Peyer's patch (tissue), 4 donors: ENCODE data around the gene MED9. TPM values are rescaled to one million over a fixed set of nuclear protein-coding genes. Genes with fewer than 3 reads are reported as not detected.
"Not testable (repeated sequence)": the region's sequence is repeated elsewhere in the genome, so short reads cannot be mapped to it uniquely, and the experiment has no call there.

Source experiments
- DNase-seq, 3 donors: peaks; one replicate each; pipeline ENCODE4 v3.0.0-alpha.2; 2017 to 2019
- H3K27ac ChIP-seq, 4 donors: fragments of 200-600 bp; sonication (generic); one replicate each; pipeline ENCODE4 v1.5.1; 2016 to 2019
- H3K27me3 ChIP-seq, 2 donors: fragments of 200-600 bp; sonication (generic); one replicate each; pipeline ENCODE4 v1.5.1; 2019
- H3K36me3 ChIP-seq, 3 donors: fragments of 200-600 bp; sonication (generic); one replicate each; pipeline ENCODE4 v1.5.1; 2016 to 2019
- H3K4me1 ChIP-seq, 4 donors: fragments of 200-600 bp; sonication (generic); one replicate each; pipeline ENCODE4 v1.5.1; 2016 to 2019
- H3K4me3 ChIP-seq, 4 donors: fragments of 200-600 bp; sonication (generic); 1 replicate in 3 of 4; 2 replicates in 1 of 4; pipeline ENCODE4 v1.5.1; 2016 to 2019; ENCODE audit warnings: mild to moderate bottlenecking in 1 of 4
- H3K9me3 ChIP-seq, 4 donors: fragments of 200-600 bp; sonication (generic); one replicate each; pipeline ENCODE4 v1.5.1; 2016 to 2019; ENCODE audit warnings: mild to moderate bottlenecking in 1 of 4
- CTCF ChIP-seq, 6 experiments: fragments of 450-650 bp in 4 of 6; fragments of 200-600 bp in 2 of 6; sonication (generic) in 1 of 6; IDR thresholded peaks; one replicate each; pipeline ENCODE4 v1.5.1; 2017 to 2019; ENCODE audit warnings: antibody characterized with exemption in 6 of 6, mild to moderate bottlenecking in 3 of 6, moderate library complexity in 1 of 6
- POLR2A ChIP-seq, 2 donors: fragments of 450-650 bp; IDR thresholded peaks; one replicate each; pipeline ENCODE4 v1.5.1; 2017; ENCODE audit warnings: antibody characterized with exemption in 2 of 2, mild to moderate bottlenecking in 2 of 2, moderate library complexity in 2 of 2
- total RNA-seq, 4 donors: library from RNA; depleted of rRNA; stranded (reverse); fragments of >200 nt; gene quantifications; one replicate each; pipeline ENCODE4 v1.1.0, GENCODE V29; 2016

Gene MED9
- total RNA-seq, 4 donors from 2014 or later: 8.3 to 42.4 (median 19.4) TPM

GRCh38 chr17:17456251-17456650 is 20.5 kb upstream of the MED9 start:
- Histone ChIP-seq H3K9me3 (no peaks in the 10 kb centered on the region), H3K27ac (no peak overlapping the region), H3K36me3 (no peaks in the 10 kb centered on the region), H3K4me3 (no peak overlapping the region), H3K27me3 (no peaks in the 10 kb centered on the region), H3K4me1 (no peaks in the 10 kb centered on the region)
- TF ChIP-seq CTCF (IDR thresholded peaks at IDR 0.05): no peak
- TF ChIP-seq POLR2A (IDR thresholded peaks at IDR 0.05): no peak
- no peak for DNase-seq

- TF ChIP-seq CTCF (IDR thresholded peaks at IDR 0.05) (no peak), POLR2A (IDR thresholded peaks at IDR 0.05) (no peak)
- no peaks in the 10 kb centered on the region for H3K27me3 ChIP-seq
- no peaks in the 10 kb centered on the region for H3K9me3 ChIP-seq
- no peaks in the 10 kb centered on the region for H3K36me3 ChIP-seq
- no peak overlapping the region for H3K27ac ChIP-seq
- peak in 1 of 3 donors; percentile 21 for DNase-seq
- no peaks in the 10 kb centered on the region for H3K4me1 ChIP-seq
- H3K4me3 ChIP-seq: no peak overlapping the region
These were observed 19.1 kb upstream of the MED9 start for GRCh38 chr17:17457680-17458079.

GRCh38 chr17:17460038-17460437 is 16.8 kb upstream of the MED9 start:
- no peak overlapping the region for H3K4me3 ChIP-seq
- H3K36me3 ChIP-seq: no peaks in the 10 kb centered on the region
- no peak for DNase-seq
- no peak for TF ChIP-seq CTCF (IDR thresholded peaks at IDR 0.05)
- TF ChIP-seq POLR2A (IDR thresholded peaks at IDR 0.05): no peak
- no peaks in the 10 kb centered on the region for H3K9me3 ChIP-seq
- H3K4me1 ChIP-seq: no peaks in the 10 kb centered on the region
- no peak overlapping the region for H3K27ac ChIP-seq
- H3K27me3 ChIP-seq: no peaks in the 10 kb centered on the region

- no peaks in the 10 kb centered on the region for H3K27me3 ChIP-seq
- H3K4me3 ChIP-seq: no peak overlapping the region
- no peaks in the 10 kb centered on the region for H3K4me1 ChIP-seq
- no peak for DNase-seq
- H3K36me3 ChIP-seq: no peaks in the 10 kb centered on the region
- no peaks in the 10 kb centered on the region for H3K9me3 ChIP-seq
- TF ChIP-seq POLR2A (IDR thresholded peaks at IDR 0.05): no peak
- TF ChIP-seq CTCF (IDR thresholded peaks at IDR 0.05): no peak
- peak overlapping the region in 1 of 4 donors; percentile 16 for H3K27ac ChIP-seq
These were observed 14.6 kb upstream of the MED9 start for GRCh38 chr17:17462048-17462824.

GRCh38 chr17:17463821-17464220 is 13.0 kb upstream of the MED9 start:
- Histone ChIP-seq H3K27me3 (no peaks in the 10 kb centered on the region), H3K9me3 (no peaks in the 10 kb centered on the region), H3K36me3 (no peaks in the 10 kb centered on the region), H3K4me3 (no peak overlapping the region), H3K27ac (no peak overlapping the region), H3K4me1 (peaks cover 0 to 7% (median 0%) of the 10 kb centered on the region in 4 donors)
- no peak for DNase-seq
- no peak for TF ChIP-seq POLR2A (IDR thresholded peaks at IDR 0.05)
- no peak for TF ChIP-seq CTCF (IDR thresholded peaks at IDR 0.05)

GRCh38 chr17:17465878-17466277 is 10.9 kb upstream of the MED9 start:
- not testable (repeated sequence) for H3K36me3 ChIP-seq, H3K27ac ChIP-seq, H3K4me1 ChIP-seq

More at GRCh38 chr17:17465878-17466277, 10.9 kb upstream of the MED9 start:
- not testable (repeated sequence) for H3K9me3 ChIP-seq, DNase-seq, H3K27me3 ChIP-seq, H3K4me3 ChIP-seq
